ENCODE results near the gene EIF5B.
A peak's percentile ranks its signal among the peaks of the same experiment; 100 is the strongest.
"Not testable (repeated sequence)": the region's sequence is repeated elsewhere in the genome, so short reads cannot be mapped to it uniquely, and the experiment has no call there.

The EIF5B gene

GRCh38 chr2:99337113-99338028 lies at the start of gene EIF5B:
TSS of gene EIF5B (plus strand) at chr2:99337389. CDS start at chr2:99337555, 166 bp downstream.
- in situ Hi-C loops (cut with HindIII; ENCODE audit: low sequenced_read_pairs), result no loop called here
- peak within 1 kb of the TSS; percentile 90 for H3K4me3 ChIP-seq (ENCODE audit: low read depth, low read length)

GRCh38 chr2:99297994-99298393 lies 39.2 kb upstream of the EIF5B start:
- no peak for TF ChIP-seq CTCF (IDR thresholded peaks at IDR 0.05; ENCODE audit: low read depth, low read length)
- in situ Hi-C loops (cut with HindIII; ENCODE audit: low sequenced_read_pairs), result no loop called here
- no peak overlapping the region for H3K4me3 ChIP-seq (ENCODE audit: low read depth, low read length)
- DNase-seq (ENCODE audit: low read depth, low spot score), result no peak

More at GRCh38 chr2:99337113-99338028, at the start of gene EIF5B:
- peak; percentile 98 for DNase-seq (ENCODE audit: low read depth, low spot score)
- peak; percentile 71 for TF ChIP-seq CTCF (IDR thresholded peaks at IDR 0.05; ENCODE audit: low read depth, low read length)

- H3K4me3 ChIP-seq (ENCODE audit: low read depth, low read length), result no peak overlapping the region
- DNase-seq (ENCODE audit: low read depth, low spot score), result no peak
- in situ Hi-C loops (cut with HindIII; ENCODE audit: low sequenced_read_pairs), result no loop called here
- TF ChIP-seq CTCF (IDR thresholded peaks at IDR 0.05; ENCODE audit: low read depth, low read length), result no peak
Measured at GRCh38 chr2:99299580-99299979, 37.6 kb upstream of the EIF5B start.

- DNase-seq (ENCODE audit: low read depth, low spot score); in situ Hi-C loops (cut with HindIII; ENCODE audit: low sequenced_read_pairs); H3K4me3 ChIP-seq (ENCODE audit: low read depth, low read length): not testable (repeated sequence)
Measured at GRCh38 chr2:99301097-99301496, 36.1 kb upstream of the EIF5B start, which contains the start of gene LYG1. TSS of gene LYG1 (minus strand) at chr2:99301197. CDS start at chr2:99295670, 5,527 bp downstream.

- in situ Hi-C loops (cut with HindIII; ENCODE audit: low sequenced_read_pairs), result no loop called here
- no peak overlapping the region for H3K4me3 ChIP-seq (ENCODE audit: low read depth, low read length)
- no peak for DNase-seq (ENCODE audit: low read depth, low spot score)
- TF ChIP-seq CTCF (IDR thresholded peaks at IDR 0.05; ENCODE audit: low read depth, low read length), result no peak
Measured at GRCh38 chr2:99317161-99317872, 19.9 kb upstream of the EIF5B start.

- H3K4me3 ChIP-seq (ENCODE audit: low read depth, low read length); DNase-seq (ENCODE audit: low read depth, low spot score); in situ Hi-C loops (cut with HindIII; ENCODE audit: low sequenced_read_pairs): not testable (repeated sequence)
Measured at GRCh38 chr2:99317873-99318200, 19.4 kb upstream of the EIF5B start.

GRCh38 chr2:99325384-99325783 lies 11.8 kb upstream of the EIF5B start:
- no peak for TF ChIP-seq CTCF (IDR thresholded peaks at IDR 0.05; ENCODE audit: low read depth, low read length)
- H3K4me3 ChIP-seq (ENCODE audit: low read depth, low read length), result no peak overlapping the region
- no peak for DNase-seq (ENCODE audit: low read depth, low spot score)
- in situ Hi-C loops (cut with HindIII; ENCODE audit: low sequenced_read_pairs), result no loop called here

All from astrocyte of the spinal cord (primary cell).